Measurements from ENCODE around the gene ALOX15B. TPM values are rescaled to one million over a fixed set of nuclear protein-coding genes. Genes with fewer than 3 reads are reported as not detected.

Gene ALOX15B
- polyA plus RNA-seq, 1 of the 3 experiments (the other 2 are of a cell fraction): not detected

- no peaks in the 10 kb centered on the region for H3K4me1 ChIP-seq (ENCODE audit: control insufficient read depth in 1 of 2, insufficient read depth in 2 of 2, low read depth in 1 of 2, low read length in 1 of 2)
- no peaks in the 10 kb centered on the region for H3K79me2 ChIP-seq (ENCODE audit: insufficient read depth)
- no peak for DNase-seq
- no peaks in the 10 kb centered on the region for H3F3A ChIP-seq (replicated peaks; ENCODE audit: insufficient read depth)
- H3K4me2 ChIP-seq: no peak overlapping the region
- no peaks in the 10 kb centered on the region for H4K20me1 ChIP-seq (ENCODE audit: insufficient read depth)
- no peaks in the 10 kb centered on the region for H3K9me3 ChIP-seq
- no peak overlapping the region for H3K4me3 ChIP-seq (ENCODE audit: low read depth in 2 of 2, low read length in 1 of 2)
- no peak overlapping the region for H2AFZ ChIP-seq (ENCODE audit: low read depth)
- H3K27me3 ChIP-seq (ENCODE audit: insufficient read depth): peaks cover 10% of the 10 kb centered on the region
- no peaks in the 10 kb centered on the region for H3K36me3 ChIP-seq (replicated peaks in 1 of 2; ENCODE audit: control insufficient read depth in 1 of 2, insufficient read depth in 2 of 2, low read length in 1 of 2)
- H3K9ac ChIP-seq: no peak overlapping the region
- no peaks in the 10 kb centered on the region for H3K9me2 ChIP-seq
- POLR2A ChIA-PET: no interaction called here
- CTCF ChIA-PET: interaction anchor here (1.0 to 9.7 kb wide), 3 partner anchors 9 to 12 kb away, joined by 3 to 143 read pairs (median 5); no protein-coding TSS in a partner anchor
- H3K27ac ChIP-seq (ENCODE audit: low read depth in 2 of 2, low read length in 1 of 2): no peak overlapping the region
- WGBS (ENCODE audit: low lambda C conversion rate): 76% methylated on average over 8 of the region's 8 CpGs
- TF ChIP-seq CHD2 (IDR thresholded peaks at IDR 0.05; ENCODE audit: low read length, partially characterized antibody): no peak
- TF ChIP-seq GATA2 (CRISPR knock-in tag; IDR thresholded peaks at IDR 0.05): no peak
- TF ChIP-seq GABPA (IDR thresholded peaks at IDR 0.05; ENCODE audit: low read depth): no peak
- TF ChIP-seq IRF3 (IDR thresholded peaks at IDR 0.05; ENCODE audit: low read depth, low read length): no peak
- TF ChIP-seq FOXM1 (IDR thresholded peaks at IDR 0.05; ENCODE audit: low read depth): no peak
- TF ChIP-seq EZH2phosphoT487 (IDR thresholded peaks at IDR 0.05; ENCODE audit: borderline replicate concordance, low read depth): no peak
- TF ChIP-seq, protein P1, sequence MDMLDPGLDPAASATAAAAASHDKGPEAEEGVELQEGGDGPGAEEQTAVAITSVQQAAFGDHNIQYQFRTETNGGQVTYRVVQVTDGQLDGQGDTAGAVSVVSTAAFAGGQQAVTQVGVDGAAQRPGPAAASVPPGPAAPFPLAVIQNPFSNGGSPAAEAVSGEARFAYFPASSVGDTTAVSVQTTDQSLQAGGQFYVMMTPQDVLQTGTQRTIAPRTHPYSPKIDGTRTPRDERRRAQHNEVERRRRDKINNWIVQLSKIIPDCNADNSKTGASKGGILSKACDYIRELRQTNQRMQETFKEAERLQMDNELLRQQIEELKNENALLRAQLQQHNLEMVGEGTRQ (IDR thresholded peaks at IDR 0.05; ENCODE audit: borderline replicate concordance, low read depth, low read length): no peak
- TF ChIP-seq JUND (IDR thresholded peaks at IDR 0.05): no peak
- no peak for TF ChIP-seq REST (IDR thresholded peaks at IDR 0.05; ENCODE audit: low read depth, low read length)
- TF ChIP-seq, protein P2, sequence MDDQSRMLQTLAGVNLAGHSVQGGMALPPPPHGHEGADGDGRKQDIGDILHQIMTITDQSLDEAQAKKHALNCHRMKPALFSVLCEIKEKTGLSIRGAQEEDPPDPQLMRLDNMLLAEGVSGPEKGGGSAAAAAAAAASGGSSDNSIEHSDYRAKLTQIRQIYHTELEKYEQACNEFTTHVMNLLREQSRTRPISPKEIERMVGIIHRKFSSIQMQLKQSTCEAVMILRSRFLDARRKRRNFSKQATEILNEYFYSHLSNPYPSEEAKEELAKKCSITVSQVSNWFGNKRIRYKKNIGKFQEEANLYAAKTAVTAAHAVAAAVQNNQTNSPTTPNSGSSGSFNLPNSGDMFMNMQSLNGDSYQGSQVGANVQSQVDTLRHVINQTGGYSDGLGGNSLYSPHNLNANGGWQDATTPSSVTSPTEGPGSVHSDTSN (IDR thresholded peaks at IDR 0.05): no peak
- TF ChIP-seq, protein P3, sequence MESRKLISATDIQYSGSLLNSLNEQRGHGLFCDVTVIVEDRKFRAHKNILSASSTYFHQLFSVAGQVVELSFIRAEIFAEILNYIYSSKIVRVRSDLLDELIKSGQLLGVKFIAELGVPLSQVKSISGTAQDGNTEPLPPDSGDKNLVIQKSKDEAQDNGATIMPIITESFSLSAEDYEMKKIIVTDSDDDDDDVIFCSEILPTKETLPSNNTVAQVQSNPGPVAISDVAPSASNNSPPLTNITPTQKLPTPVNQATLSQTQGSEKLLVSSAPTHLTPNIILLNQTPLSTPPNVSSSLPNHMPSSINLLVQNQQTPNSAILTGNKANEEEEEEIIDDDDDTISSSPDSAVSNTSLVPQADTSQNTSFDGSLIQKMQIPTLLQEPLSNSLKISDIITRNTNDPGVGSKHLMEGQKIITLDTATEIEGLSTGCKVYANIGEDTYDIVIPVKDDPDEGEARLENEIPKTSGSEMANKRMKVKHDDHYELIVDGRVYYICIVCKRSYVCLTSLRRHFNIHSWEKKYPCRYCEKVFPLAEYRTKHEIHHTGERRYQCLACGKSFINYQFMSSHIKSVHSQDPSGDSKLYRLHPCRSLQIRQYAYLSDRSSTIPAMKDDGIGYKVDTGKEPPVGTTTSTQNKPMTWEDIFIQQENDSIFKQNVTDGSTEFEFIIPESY (IDR thresholded peaks at IDR 0.05; ENCODE audit: borderline replicate concordance, low read depth): no peak
- no peak for TF ChIP-seq NFIC (IDR thresholded peaks at IDR 0.05; ENCODE audit: borderline replicate concordance)
- TF ChIP-seq CTCF (IDR thresholded peaks at IDR 0.05): no peak
- no peak for TF ChIP-seq EP300 (IDR thresholded peaks at IDR 0.05; ENCODE audit: borderline replicate concordance in 1 of 2, low read depth in 1 of 2, low read length in 1 of 2)
- no peak for TF ChIP-seq TEAD4 (IDR thresholded peaks at IDR 0.05; ENCODE audit: borderline replicate concordance, insufficient read depth)
- TF ChIP-seq MEF2A (IDR thresholded peaks at IDR 0.05; ENCODE audit: borderline replicate concordance, low read depth): no peak
- no peak for TF ChIP-seq NRF1 (IDR thresholded peaks at IDR 0.05; ENCODE audit: low read depth, low read length)
Measured at GRCh38 chr17:8048736-8049135, 9.9 kb downstream of the ALOX15B start.
